ENCODE measurements around the gene SAA2. TPM values are rescaled to one million over a fixed set of nuclear protein-coding genes. Genes with fewer than 3 reads are reported as not detected.

The SAA2 gene
- total RNA-seq, 1 experiment from 2014 or later: not detected

DNA sequence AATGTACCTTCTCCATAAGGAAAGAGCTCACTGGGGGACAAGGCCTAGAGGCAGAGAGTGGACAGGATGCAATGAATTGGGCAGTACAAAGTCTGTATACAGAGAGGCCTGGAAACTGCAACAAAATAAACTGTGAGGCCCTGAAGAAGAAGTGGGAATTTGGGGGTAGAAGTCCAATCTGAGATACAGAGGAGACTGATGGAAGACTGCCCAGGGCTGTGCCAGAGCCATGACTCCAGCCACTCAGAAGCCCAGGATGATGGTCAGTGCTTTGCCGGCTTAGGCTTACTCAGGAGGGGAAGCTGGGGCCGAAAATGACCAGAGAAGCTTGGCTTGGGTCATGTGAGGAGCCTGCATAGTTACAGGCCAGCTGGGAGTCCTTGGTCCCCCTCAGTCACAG, 17.6 kb downstream of the SAA2 start:
- POLR2A ChIA-PET (ENCODE audit: unreplicated experiment): no interaction called here
- Histone ChIP-seq H3K4me3 (no peak overlapping the region), H3K4me1 (replicated peaks; ENCODE audit: insufficient read depth) (no peaks in the 10 kb centered on the region), H3K9me3 (ENCODE audit: insufficient read depth, low read depth) (0 out of 2 replicates have a peak, but pooled peaks cover 2% of the 10 kb centered on the region), H2AFZ (no peak overlapping the region), H3K27ac (no peak overlapping the region), H3K4me2 (no peak overlapping the region), H3K9me2 (ENCODE audit: insufficient read depth) (no peaks in the 10 kb centered on the region), H3K36me3 (ENCODE audit: low read depth) (no peaks in the 10 kb centered on the region), H3F3A (ENCODE audit: insufficient read depth, low read depth) (no peaks in the 10 kb centered on the region), H3K27me3 (ENCODE audit: insufficient read depth, low read depth) (no peaks in the 10 kb centered on the region), H3K79me2 (ENCODE audit: low read depth) (no peaks in the 10 kb centered on the region), H4K20me1 (ENCODE audit: insufficient read depth) (no peaks in the 10 kb centered on the region)
- CTCF ChIA-PET: no interaction called here
- TF ChIP-seq EZH2 (IDR thresholded peaks at IDR 0.05; ENCODE audit: low read depth) (no peak), CTCF (conservative IDR thresholded peaks at IDR 0.05) (no peak)
- DNase-seq: no peak
- intact Hi-C loops (cut with micrococcal nuclease; ENCODE audit: unreplicated experiment): no loop called here
- no TSS peak for BruUV-seq (replicated peaks)

DNA sequence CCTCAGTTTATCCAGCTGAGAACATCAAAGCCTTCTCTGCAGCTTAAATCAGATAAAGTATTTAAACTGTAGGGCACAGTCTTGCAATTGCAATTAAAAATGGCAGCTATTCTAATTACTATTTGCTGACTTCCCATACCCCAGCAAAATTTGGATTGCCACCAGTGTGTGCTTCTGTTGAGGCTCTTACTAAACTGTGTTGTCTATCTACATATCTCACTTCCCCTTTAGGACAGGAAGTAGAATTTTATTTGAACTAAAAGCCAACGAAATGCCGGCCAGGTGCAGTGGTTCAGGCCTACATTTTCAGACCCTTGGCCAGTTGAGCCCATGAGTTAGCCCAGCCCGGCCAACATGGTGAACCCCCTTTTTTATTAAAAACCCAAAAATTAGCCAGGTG, 19.0 kb downstream of the SAA2 start:
- intact Hi-C loops (cut with micrococcal nuclease; ENCODE audit: unreplicated experiment): no loop called here

GRCh38 chr11:18225913-18226312, 22.6 kb downstream of the SAA2 start:
- TF ChIP-seq EZH2 (IDR thresholded peaks at IDR 0.05; ENCODE audit: low read depth): no peak
- no peak for TF ChIP-seq CTCF (conservative IDR thresholded peaks at IDR 0.05)
- DNase-seq: no peak
- no peak overlapping the region for H3K27ac ChIP-seq
- H3K4me2 ChIP-seq: no peak overlapping the region
- intact Hi-C loops (cut with micrococcal nuclease; ENCODE audit: unreplicated experiment): no loop called here
- no peak overlapping the region for H2AFZ ChIP-seq
- H3K9me3 ChIP-seq (ENCODE audit: insufficient read depth, low read depth): no peaks in the 10 kb centered on the region
- no peaks in the 10 kb centered on the region for H3K36me3 ChIP-seq (ENCODE audit: low read depth)
- no peaks in the 10 kb centered on the region for H3K27me3 ChIP-seq (ENCODE audit: insufficient read depth, low read depth)
- BruUV-seq (replicated peaks): no TSS peak
- no peaks in the 10 kb centered on the region for H3K79me2 ChIP-seq (ENCODE audit: low read depth)
- ChIA-PET POLR2A (ENCODE audit: unreplicated experiment) (no interaction called here), CTCF (no interaction called here)
- no peaks in the 10 kb centered on the region for H3K4me1 ChIP-seq (replicated peaks; ENCODE audit: insufficient read depth)
- H3K9me2 ChIP-seq (ENCODE audit: insufficient read depth): no peaks in the 10 kb centered on the region
- no peaks in the 10 kb centered on the region for H3F3A ChIP-seq (ENCODE audit: insufficient read depth, low read depth)
- no peaks in the 10 kb centered on the region for H4K20me1 ChIP-seq (ENCODE audit: insufficient read depth)
- no peak overlapping the region for H3K4me3 ChIP-seq

More for the DNA sequence above, 19.0 kb downstream of the SAA2 start:
- Histone ChIP-seq H3K4me3 (no peak overlapping the region), H3K4me2 (no peak overlapping the region), H4K20me1 (ENCODE audit: insufficient read depth) (no peaks in the 10 kb centered on the region), H3K9me2 (ENCODE audit: insufficient read depth) (no peaks in the 10 kb centered on the region), H3K27ac (no peak overlapping the region), H3K4me1 (replicated peaks; ENCODE audit: insufficient read depth) (no peaks in the 10 kb centered on the region), H3F3A (ENCODE audit: insufficient read depth, low read depth) (no peaks in the 10 kb centered on the region), H3K9me3 (ENCODE audit: insufficient read depth, low read depth) (no peaks in the 10 kb centered on the region), H3K36me3 (ENCODE audit: low read depth) (no peaks in the 10 kb centered on the region), H3K27me3 (ENCODE audit: insufficient read depth, low read depth) (no peaks in the 10 kb centered on the region), H3K79me2 (ENCODE audit: low read depth) (no peaks in the 10 kb centered on the region), H2AFZ (no peak overlapping the region)
- CTCF ChIA-PET: interaction anchor here (0.7 kb wide), 1 partner anchor 25 kb away, joined by 4 read pairs; no protein-coding TSS in a partner anchor
- POLR2A ChIA-PET (ENCODE audit: unreplicated experiment): no interaction called here
- TF ChIP-seq EZH2 (IDR thresholded peaks at IDR 0.05; ENCODE audit: low read depth) (no peak), CTCF (conservative IDR thresholded peaks at IDR 0.05) (no peak)
- no TSS peak for BruUV-seq (replicated peaks)
- no peak for DNase-seq

Data from PC-9 (cell line).